Neural crest cell (in vitro differentiated cells): ENCODE measurements around the gene SLC38A4. TPM values are rescaled to one million over a fixed set of nuclear protein-coding genes. Genes with fewer than 3 reads are reported as not detected.

Experiments used
- DNase-seq: peaks from one replicate; pipeline ENCODE4 v3.0.0; 2021; ENCODE audit warnings: low read depth, mixed read lengths, low spot score
- H3K27ac Mint-ChIP-seq: one replicate; pipeline ENCODE4 v1.8.0; 2021; ENCODE audit warnings: mild to moderate bottlenecking, mixed read lengths; ENCODE audit not compliant: unreplicated experiment
- H3K27me3 Mint-ChIP-seq: 2 replicates; pipeline ENCODE4 v1.8.0; 2021; ENCODE audit warnings: low read depth, mild to moderate bottlenecking, mixed read lengths
- H3K36me3 Mint-ChIP-seq: 2 replicates; pipeline ENCODE4 v1.8.0; 2021; ENCODE audit warnings: low read depth, mild to moderate bottlenecking, mixed read lengths
- H3K4me1 Mint-ChIP-seq: 2 replicates; pipeline ENCODE4 v1.8.0; 2021; ENCODE audit warnings: mixed read lengths
- H3K4me3 Mint-ChIP-seq: one replicate; pipeline ENCODE4 v1.8.0; 2021; ENCODE audit warnings: mild to moderate bottlenecking, mixed read lengths
- H3K9me3 Mint-ChIP-seq: 2 replicates; pipeline ENCODE4 v1.8.0; 2021; ENCODE audit warnings: mixed read lengths
- CTCF ChIP-seq: fragments of 200-600 bp; sonication (generic); conservative IDR thresholded peaks from 2 replicates; pipeline ENCODE4 v1.5.0; 2021; ENCODE audit warnings: antibody characterized with exemption, mild to moderate bottlenecking
- total RNA-seq: library from RNA; stranded (reverse); gene quantifications from 2 replicates; pipeline ENCODE4 v1.2.1, GENCODE V29; 2021

The SLC38A4 gene
- total RNA-seq, 1 donor from 2014 or later: not detected

DNA sequence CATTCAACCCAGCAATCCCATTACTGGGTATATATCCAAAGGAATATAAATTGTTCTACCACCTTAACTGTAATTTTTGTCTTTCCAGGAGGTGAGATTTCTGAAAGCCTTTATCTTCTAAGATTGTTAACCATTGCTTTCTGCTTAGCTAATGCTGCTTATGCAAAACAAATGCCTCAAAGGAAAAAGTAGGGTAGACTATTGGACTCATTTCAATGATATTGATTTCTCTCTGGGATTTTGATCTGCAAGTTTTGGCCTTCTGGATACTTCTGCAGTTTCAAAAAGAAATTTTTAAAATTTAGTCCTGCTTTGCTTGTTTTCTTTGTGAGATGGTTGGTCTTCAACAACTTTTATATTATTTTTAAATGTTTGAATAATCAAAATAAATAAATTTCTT, 108.6 kb downstream of the SLC38A4 start:
- no peaks in the 10 kb centered on the region for H3K4me1 Mint-ChIP-seq
- no peak for DNase-seq
- TF ChIP-seq CTCF: no peak
- peaks cover 3% of the 10 kb centered on the region for H3K9me3 Mint-ChIP-seq
- H3K27me3 Mint-ChIP-seq: peaks cover 2% of the 10 kb centered on the region
- no peak overlapping the region for H3K27ac Mint-ChIP-seq
- H3K4me3 Mint-ChIP-seq: no peak overlapping the region
- no peaks in the 10 kb centered on the region for H3K36me3 Mint-ChIP-seq
